AG04450 (cell line): ENCODE results near the gene IL13. TPM values are rescaled to one million over a fixed set of nuclear protein-coding genes. Genes with fewer than 3 reads are reported as not detected.

Experiments
- CTCF ChIA-PET: fragments of 300-600, 350-600 bp; formaldehyde crosslinking; extraction: SDS; loops from one replicate; lab custom pipeline; 2022; ENCODE audit warnings: antibody characterized with exemption, inconsistent platforms; lab: Charles Lee
- POLR2A ChIA-PET: fragments of 350-600 bp; formaldehyde crosslinking; extraction: SDS; loops from one replicate; lab custom pipeline; 2021; ENCODE audit warnings: antibody characterized with exemption, inconsistent platforms; lab: Yijun Ruan, JAX
- DNase-seq: peaks from one replicate; pipeline ENCODE4 v3.0.0-alpha.2; 2011; ENCODE audit warnings: low read depth, low spot score
- H3K27ac ChIP-seq: one replicate; pipeline ENCODE4 v1.5.1; 2012; ENCODE audit warnings: low read depth, low read length, control low read depth
- H3K27me3 ChIP-seq: one replicate; pipeline ENCODE4 v1.6.0; 2012; ENCODE audit warnings: low read length; ENCODE audit not compliant: control insufficient read depth, insufficient read depth
- H3K4me3 ChIP-seq: 2 replicates; pipeline ENCODE4 v1.5.1; 2011; ENCODE audit warnings: mild to moderate bottlenecking, low read depth, low read length, control low read depth
- H3K9me3 ChIP-seq: 2 replicates; pipeline ENCODE4 v1.5.1; 2012; ENCODE audit warnings: low read length; ENCODE audit not compliant: control insufficient read depth, insufficient read depth
- CTCF ChIP-seq: IDR thresholded peaks from 2 replicates; pipeline ENCODE4 v1.5.1; 2011; ENCODE audit warnings: low read depth, low read length, control low read depth, inconsistent platforms
- polyA plus RNA-seq: library from polyadenylated mRNA; depleted of rRNA; stranded (reverse); fragments of >200 nt; gene quantifications from 2 replicates; pipeline ENCODE4 v1.2.3, GENCODE V29; 2011

IL13 gene
- polyA plus RNA-seq, 1 experiment, result not detected

GRCh38 chr5:132663771-132664695 is 6.1 kb downstream of the IL13 start:
- ChIA-PET POLR2A (no interaction called here), CTCF (interaction anchor here (0.6 to 0.8 kb wide), 2 partner anchors 13 to 124 kb away, joined by 3 read pairs; no protein-coding TSS in a partner anchor)
- no peaks in the 10 kb centered on the region; the same call in 1 of the 2 replicates for H3K9me3 ChIP-seq
- no peak overlapping the region for H3K27ac ChIP-seq
- H3K4me3 ChIP-seq, result no peak overlapping the region
- TF ChIP-seq CTCF, result no peak
- no peak for DNase-seq
- H3K27me3 ChIP-seq, result no peaks in the 10 kb centered on the region

- no peak overlapping the region for H3K27ac ChIP-seq
- no peak overlapping the region for H3K4me3 ChIP-seq
- H3K27me3 ChIP-seq, result no peaks in the 10 kb centered on the region
- POLR2A ChIA-PET, result no interaction called here
- H3K9me3 ChIP-seq, result no peaks in the 10 kb centered on the region; the same call in 1 of the 2 replicates
- CTCF ChIA-PET, result no interaction called here
- no peak for DNase-seq
- TF ChIP-seq CTCF, result no peak
Observed at GRCh38 chr5:132664696-132665209, 6.8 kb downstream of the IL13 start.

- DNase-seq, result no peak
- Histone ChIP-seq H3K27me3 (no peaks in the 10 kb centered on the region), H3K4me3 (no peak overlapping the region), H3K27ac (no peak overlapping the region), H3K9me3 (no peaks in the 10 kb centered on the region; the same call in 1 of the 2 replicates)
- ChIA-PET POLR2A (no interaction called here), CTCF (no interaction called here)
- no peak for TF ChIP-seq CTCF
Observed at GRCh38 chr5:132665574-132666080, 7.7 kb downstream of the IL13 start.

- H3K27ac ChIP-seq, result no peak overlapping the region
- no peaks in the 10 kb centered on the region for H3K27me3 ChIP-seq
- no peak for TF ChIP-seq CTCF
- DNase-seq, result no peak
- POLR2A ChIA-PET, result interaction anchor here (0.6 kb wide), 1 partner anchor 11 kb away, joined by 3 read pairs; no protein-coding TSS in a partner anchor
- CTCF ChIA-PET, result no interaction called here
- no peaks in the 10 kb centered on the region; the same call in 1 of the 2 replicates for H3K9me3 ChIP-seq
- H3K4me3 ChIP-seq, result no peak overlapping the region
Observed at GRCh38 chr5:132666310-132667123, 8.5 kb downstream of the IL13 start.
